GM18951 (cell line): Measurements from ENCODE around the gene SLC7A8.

Experiments
- POLR2A ChIP-seq: IDR thresholded peaks from 4 replicates; pipeline ENCODE4 v1.6.1; 2011; ENCODE audit warnings: mild to moderate bottlenecking; ENCODE audit not compliant: insufficient read length, insufficient read depth; ENCODE audit errors: extremely low read depth
- in situ Hi-C: fragments of 300-500 bp; cut with MboI; formaldehyde crosslinking; loops from one replicate; pipeline ENCODE4 v1.12.0; 2022; ENCODE audit warnings: low sequenced_read_pairs, mixed read lengths, inconsistent platforms; ENCODE audit not compliant: unreplicated experiment

The SLC7A8 gene

GRCh38 chr14:23141706-23142444, 41.6 kb downstream of the SLC7A8 start:
- no peak for TF ChIP-seq POLR2A
- in situ Hi-C loops = no loop called here

GRCh38 chr14:23140371-23140770, 43.1 kb downstream of the SLC7A8 start:
- no peak for TF ChIP-seq POLR2A
- in situ Hi-C loops = no loop called here

GRCh38 chr14:23139874-23140273, 43.6 kb downstream of the SLC7A8 start:
- no peak for TF ChIP-seq POLR2A
- in situ Hi-C loops = no loop called here

- no peak for TF ChIP-seq POLR2A
- in situ Hi-C loops = no loop called here
Measured at GRCh38 chr14:23137813-23138535, 45.5 kb downstream of the SLC7A8 start.

GRCh38 chr14:23137192-23137812, 46.2 kb downstream of the SLC7A8 start:
- TF ChIP-seq POLR2A = no peak
- in situ Hi-C loops = no loop called here

GRCh38 chr14:23136566-23137133, 46.8 kb downstream of the SLC7A8 start:
- in situ Hi-C loops = no loop called here
- TF ChIP-seq POLR2A = no peak

- no peak for TF ChIP-seq POLR2A
- in situ Hi-C loops = no loop called here
Measured at GRCh38 chr14:23132970-23133369, 50.5 kb downstream of the SLC7A8 start.

- in situ Hi-C loops = no loop called here
- TF ChIP-seq POLR2A = no peak
Measured at GRCh38 chr14:23131482-23131881, 52.0 kb downstream of the SLC7A8 start.

- TF ChIP-seq POLR2A = no peak
- in situ Hi-C loops = no loop called here
Measured at GRCh38 chr14:23130871-23131270, 52.6 kb downstream of the SLC7A8 start.

GRCh38 chr14:23129759-23130316, 53.6 kb downstream of the SLC7A8 start:
- in situ Hi-C loops = loop anchor here (10.0 kb wide), 1 partner anchor 55 kb away; the partner anchor contains the start of gene SLC7A8
- TF ChIP-seq POLR2A = no peak

GRCh38 chr14:23128969-23129758, 54.3 kb downstream of the SLC7A8 start:
- in situ Hi-C loops = loop anchor here (10.0 kb wide), 1 partner anchor 56 kb away; the partner anchor contains the start of gene SLC7A8
- TF ChIP-seq POLR2A = no peak

GRCh38 chr14:23127861-23128260, 55.6 kb downstream of the SLC7A8 start:
- no peak for TF ChIP-seq POLR2A
- in situ Hi-C loops = loop anchor here (10.0 kb wide), 1 partner anchor 57 kb away; the partner anchor contains the start of gene SLC7A8

GRCh38 chr14:23126548-23127278, 56.7 kb downstream of the SLC7A8 start:
- in situ Hi-C loops = loop anchor here (10.0 kb wide), 1 partner anchor 58 kb away; the partner anchor contains the start of gene SLC7A8
- TF ChIP-seq POLR2A = no peak
